Transverse colon (tissue), 4 donors: ENCODE data around the gene MBNL1. TPM values are rescaled to one million over a fixed set of nuclear protein-coding genes. Genes with fewer than 3 reads are reported as not detected.

Experiments used
- DNase-seq: peaks from one replicate; pipeline ENCODE4 v3.0.0-alpha.2; 2019
- H3K27ac ChIP-seq, 4 donors: fragments of 200-600 bp; sonication (generic); 2 replicates each; pipeline ENCODE4 v1.5.1; 2016 to 2018; ENCODE audit warnings: inconsistent platforms in 4 of 4
- H3K27me3 ChIP-seq: fragments of 200-600 bp; sonication (generic); 2 replicates; pipeline ENCODE4 v1.5.1; 2017; ENCODE audit warnings: inconsistent platforms
- H3K36me3 ChIP-seq, 4 donors: fragments of 200-600 bp; sonication (generic); 2 replicates each; pipeline ENCODE4 v1.5.1; 2017 to 2019; ENCODE audit warnings: inconsistent platforms in 4 of 4
- H3K4me1 ChIP-seq, 4 donors: fragments of 200-600 bp; sonication (generic); 2 replicates each; pipeline ENCODE4 v1.5.1; 2017 to 2020; ENCODE audit warnings: inconsistent platforms in 4 of 4
- H3K4me3 ChIP-seq, 4 donors: fragments of 200-600 bp; sonication (generic); 1 replicate in 1 of 4; 2 replicates in 3 of 4; pipeline versions ENCODE4 v1.5.1 to v1.6.1; 2017 to 2019; ENCODE audit warnings: inconsistent platforms in 4 of 4
- H3K9me3 ChIP-seq, 2 donors: fragments of 200-600 bp; sonication (generic); 2 replicates each; pipeline ENCODE4 v1.5.1; 2017 to 2019; ENCODE audit warnings: inconsistent platforms in 2 of 2
- EP300 ChIP-seq: sonication (generic); formaldehyde crosslinking; IDR thresholded peaks from one replicate; pipeline ENCODE4 v1.6.1; 2017; ENCODE audit warnings: antibody characterized with exemption, low read depth
- POLR2A ChIP-seq: fragments of 450-650 bp; IDR thresholded peaks from one replicate; pipeline ENCODE4 v1.6.1; 2016; ENCODE audit warnings: antibody characterized with exemption, mild to moderate bottlenecking, moderate library complexity
- POLR2AphosphoS5 ChIP-seq, 3 donors: sonication (generic); formaldehyde crosslinking; IDR thresholded peaks; one replicate each; pipeline ENCODE4 v1.6.1; 2016; ENCODE audit warnings: antibody characterized with exemption in 3 of 3
- WGBS, 2 donors: methylation state at CpG; one replicate each; pipeline ENCODE4 v1.1.5; 2018; ENCODE audit warnings: low coverage in 1 of 2; 5-methylcytosine and 5-hydroxymethylcytosine counted together
- in situ Hi-C, 4 donors: fragments of 200-750 bp; cut with MboI; loops; one replicate each; pipeline versions ENCODE4 v1.15.0 to v1.15.1; 2017; ENCODE audit warnings: low sequenced_read_pairs in 3 of 4, low pct_ligation_motif_present in 1 of 4, low pct_unique_long_range_greater_than_20kb in 1 of 4
- intact Hi-C: fragments of 100-400 bp; cut with DNase I; formaldehyde crosslinking; loops from one replicate; pipeline ENCODE4 v1.15.1; 2023; ENCODE audit warnings: low total_unique reads
- total RNA-seq, 4 donors: library from RNA; depleted of rRNA; stranded (reverse); fragments of >200 nt; gene quantifications; one replicate each; pipeline ENCODE4 v1.1.0, GENCODE V29; 2016
- TF ChIP-seq, protein P1 (sequence below), 5 experiments: fragments of 200-600 bp in 3 of 5; fragments of 450-650 bp in 2 of 5; sonication (generic) in 3 of 5; IDR thresholded peaks; 1 replicate in 2 of 5; 2 replicates in 3 of 5; pipeline ENCODE4 v1.5.1; 2016 to 2017; ENCODE audit warnings: antibody characterized with exemption in 5 of 5, inconsistent platforms in 3 of 5, mild to moderate bottlenecking in 2 of 5, moderate library complexity in 1 of 5

The MBNL1 gene
- total RNA-seq, 4 donors from 2014 or later: 232 to 658 (median 509) TPM

DNA sequence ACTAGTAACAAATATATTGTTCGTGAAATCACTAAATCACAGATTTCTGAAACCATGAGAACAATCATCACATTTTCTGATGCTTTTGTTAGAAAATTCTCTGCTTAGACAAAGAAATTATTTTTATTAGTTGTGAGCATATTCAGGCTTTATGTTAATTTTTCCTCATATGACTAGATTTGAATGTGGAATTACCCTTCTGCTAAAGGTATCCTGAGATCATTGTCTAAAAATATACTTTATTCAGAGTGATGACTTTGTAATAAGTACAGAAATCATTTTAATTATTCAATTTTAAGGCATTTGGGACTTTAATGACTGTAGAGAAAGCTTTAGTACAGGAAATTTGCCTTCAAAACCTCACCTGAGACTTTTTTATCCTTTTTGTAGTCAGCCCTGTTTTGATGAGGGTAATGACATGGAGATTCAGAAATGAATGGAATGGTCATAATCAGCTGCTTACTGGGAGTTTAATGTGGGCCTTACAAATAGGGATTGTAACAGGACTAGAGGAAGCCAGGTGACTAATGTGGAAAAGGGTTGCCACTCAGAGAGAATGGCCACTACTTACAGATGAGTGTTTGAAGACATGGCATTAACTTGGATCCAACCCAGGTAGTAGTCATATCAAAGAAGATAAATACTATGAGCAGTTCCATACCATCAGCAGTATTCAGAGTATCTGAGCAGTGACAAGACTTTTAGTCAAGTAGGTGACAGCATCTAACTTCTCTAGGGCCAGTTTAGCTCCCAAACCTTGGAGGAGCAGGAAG is 148.3 kb downstream of the MBNL1 start:
- Histone ChIP-seq H3K27ac (no peak overlapping the region), H3K9me3 (no peaks in the 10 kb centered on the region), H3K36me3 (peaks cover 0 to 31% (median 15%) of the 10 kb centered on the region in 4 donors), H3K27me3 (no peaks in the 10 kb centered on the region), H3K4me3 (no peak overlapping the region), H3K4me1 (peaks cover 0 to 12% (median 2%) of the 10 kb centered on the region in 4 donors)
- WGBS, 2 donors: 87 to 97% methylated on average over 1 of the region's 1 CpG
- DNase-seq: no peak
- no peak for TF ChIP-seq POLR2A
- no peak for TF ChIP-seq EP300
- TF ChIP-seq, protein P1, sequence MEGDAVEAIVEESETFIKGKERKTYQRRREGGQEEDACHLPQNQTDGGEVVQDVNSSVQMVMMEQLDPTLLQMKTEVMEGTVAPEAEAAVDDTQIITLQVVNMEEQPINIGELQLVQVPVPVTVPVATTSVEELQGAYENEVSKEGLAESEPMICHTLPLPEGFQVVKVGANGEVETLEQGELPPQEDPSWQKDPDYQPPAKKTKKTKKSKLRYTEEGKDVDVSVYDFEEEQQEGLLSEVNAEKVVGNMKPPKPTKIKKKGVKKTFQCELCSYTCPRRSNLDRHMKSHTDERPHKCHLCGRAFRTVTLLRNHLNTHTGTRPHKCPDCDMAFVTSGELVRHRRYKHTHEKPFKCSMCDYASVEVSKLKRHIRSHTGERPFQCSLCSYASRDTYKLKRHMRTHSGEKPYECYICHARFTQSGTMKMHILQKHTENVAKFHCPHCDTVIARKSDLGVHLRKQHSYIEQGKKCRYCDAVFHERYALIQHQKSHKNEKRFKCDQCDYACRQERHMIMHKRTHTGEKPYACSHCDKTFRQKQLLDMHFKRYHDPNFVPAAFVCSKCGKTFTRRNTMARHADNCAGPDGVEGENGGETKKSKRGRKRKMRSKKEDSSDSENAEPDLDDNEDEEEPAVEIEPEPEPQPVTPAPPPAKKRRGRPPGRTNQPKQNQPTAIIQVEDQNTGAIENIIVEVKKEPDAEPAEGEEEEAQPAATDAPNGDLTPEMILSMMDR (IDR thresholded peaks at IDR 0.05): no peak
- TF ChIP-seq POLR2AphosphoS5 (IDR thresholded peaks at IDR 0.05): no peak
- intact Hi-C loops: no loop called here
- in situ Hi-C loops: no loop called here

GRCh38 chr3:152419748-152420147 is 151.0 kb downstream of the MBNL1 start:
- TF ChIP-seq POLR2A (no peak), EP300 (no peak), POLR2AphosphoS5 (IDR thresholded peaks at IDR 0.05) (no peak)
- TF ChIP-seq, protein P1 (IDR thresholded peaks at IDR 0.05): no peak
- H3K36me3 ChIP-seq: peaks cover 0 to 31% (median 14%) of the 10 kb centered on the region in 4 donors
- H3K4me3 ChIP-seq: no peak overlapping the region
- peaks cover 0 to 4% (median 0%) of the 10 kb centered on the region in 4 donors for H3K4me1 ChIP-seq
- no peak overlapping the region for H3K27ac ChIP-seq
- in situ Hi-C loops: no loop called here
- DNase-seq: no peak
- intact Hi-C loops: no loop called here
- no peaks in the 10 kb centered on the region for H3K27me3 ChIP-seq
- no peaks in the 10 kb centered on the region for H3K9me3 ChIP-seq
- 91% methylated on average over 7 of the region's 7 CpGs; no CpG with 5 or more reads in 1 of the 2 donors for WGBS, 2 donors

DNA sequence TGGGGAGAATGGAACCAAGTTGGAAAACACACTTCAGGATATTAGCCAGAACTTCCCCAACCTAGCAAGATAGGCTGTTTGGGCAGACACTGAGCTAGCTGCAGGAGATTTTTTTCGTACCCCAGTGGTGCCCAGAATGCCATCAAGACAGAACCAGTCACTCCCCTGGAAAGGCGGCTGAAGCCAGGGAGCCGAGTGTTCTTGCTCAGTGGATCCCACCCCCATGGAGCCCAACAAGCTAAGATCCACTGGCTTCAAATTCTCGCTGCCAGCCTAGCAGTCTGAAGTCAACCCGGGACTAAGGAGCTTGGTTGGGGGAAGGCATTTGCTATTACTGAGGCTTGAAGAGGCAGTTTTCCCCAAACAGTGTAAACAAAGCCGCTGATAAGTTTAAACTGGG is 152.4 kb downstream of the MBNL1 start:
- H3K4me1 ChIP-seq: peaks cover 0 to 4% (median 0%) of the 10 kb centered on the region in 4 donors
- intact Hi-C loops (no loop called here), in situ Hi-C loops (no loop called here)
- H3K36me3 ChIP-seq: peaks cover 0 to 24% (median 12%) of the 10 kb centered on the region in 4 donors
- no peak for DNase-seq
- no peak overlapping the region for H3K4me3 ChIP-seq
- H3K9me3 ChIP-seq: no peaks in the 10 kb centered on the region
- peak in 1 of 3 donors; percentile 6 for TF ChIP-seq POLR2AphosphoS5 (IDR thresholded peaks at IDR 0.05)
- TF ChIP-seq EP300: no peak
- H3K27me3 ChIP-seq: no peaks in the 10 kb centered on the region
- WGBS, 2 donors: 97 to 100% methylated on average over 1 to 6 of the region's 6 CpGs
- no peak overlapping the region for H3K27ac ChIP-seq

DNA sequence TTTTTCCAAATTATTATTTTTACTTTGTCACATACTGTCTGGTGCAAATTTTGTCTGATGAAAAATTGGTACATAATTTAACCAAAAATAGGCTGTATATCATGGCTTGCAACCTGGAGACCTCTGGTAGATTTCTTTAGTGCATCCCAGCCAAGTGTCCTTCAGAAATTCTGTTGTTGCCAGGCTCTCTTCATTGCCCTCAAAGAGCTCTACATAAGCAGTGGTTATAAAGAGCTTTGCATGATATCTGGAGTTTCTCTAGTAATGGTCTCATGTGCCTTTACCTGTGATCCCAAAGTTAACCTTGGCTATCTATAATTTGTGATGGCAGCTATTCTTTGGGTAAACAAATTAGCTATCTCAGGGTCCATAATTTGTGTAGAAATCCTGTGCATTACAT is 157.7 kb downstream of the MBNL1 start:
- no peak for DNase-seq
- in situ Hi-C loops: loop anchor here (25.0 kb wide), 5 partner anchors 139 to 364 kb away; partner anchors contain the start of gene MBNL1 (in 1 of the 4)
- Histone ChIP-seq H3K9me3 (no peaks in the 10 kb centered on the region), H3K4me3 (no peak overlapping the region), H3K27me3 (no peaks in the 10 kb centered on the region), H3K4me1 (peaks cover 0 to 16% (median 0%) of the 10 kb centered on the region in 4 donors), H3K27ac (peak overlapping the region; percentile 18 to 59 (median 41)), H3K36me3 (no peaks in the 10 kb centered on the region)
- intact Hi-C loops: no loop called here
- TF ChIP-seq EP300 (no peak), POLR2AphosphoS5 (IDR thresholded peaks at IDR 0.05) (no peak), POLR2A (no peak)
- TF ChIP-seq, protein P1 (IDR thresholded peaks at IDR 0.05): no peak
